Effector CD8-positive, alpha-beta T cell (primary cell): Measurements from ENCODE around the gene RNU6-7.

Experiments
- DNase-seq: peaks from one replicate; lab custom pipeline; 2025; lab: John Stamatoyannopoulos, UW
- total RNA-seq, 4 experiments: gene quantifications; one replicate each; lab custom pipeline; 2026; lab: John Stamatoyannopoulos, UW

Gene RNU6-7
- total RNA-seq, result 0 reads per million in 4 experiments

- peak; percentile 73 for DNase-seq
Measured at GRCh38 chr14:32201816-32202490, at the start of gene RNU6-7. TSS of gene RNU6-7 (plus strand) at chr14:32202045.

- no peak for DNase-seq
Measured at GRCh38 chr14:32166029-32166428, 35.8 kb upstream of the RNU6-7 start.

GRCh38 chr14:32166924-32167323 lies 34.9 kb upstream of the RNU6-7 start:
- DNase-seq, result no peak

- DNase-seq, result no peak
Measured at GRCh38 chr14:32167907-32168306, 33.9 kb upstream of the RNU6-7 start.

GRCh38 chr14:32169191-32169590 lies 32.7 kb upstream of the RNU6-7 start:
- DNase-seq, result no peak

- no peak for DNase-seq
Measured at GRCh38 chr14:32171469-32171868, 30.4 kb upstream of the RNU6-7 start.

GRCh38 chr14:32183151-32184058 lies 18.4 kb upstream of the RNU6-7 start:
- no peak for DNase-seq

GRCh38 chr14:32185097-32185496 lies 16.7 kb upstream of the RNU6-7 start:
- DNase-seq, result no peak

- DNase-seq, result no peak
Measured at GRCh38 chr14:32186248-32186647, 15.6 kb upstream of the RNU6-7 start.

GRCh38 chr14:32189811-32190210 lies 12.0 kb upstream of the RNU6-7 start:
- DNase-seq, result no peak

GRCh38 chr14:32190673-32191072 lies 11.2 kb upstream of the RNU6-7 start:
- no peak for DNase-seq

- DNase-seq, result no peak
Measured at GRCh38 chr14:32192712-32193373, 9.0 kb upstream of the RNU6-7 start.

- no peak for DNase-seq
Measured at GRCh38 chr14:32193532-32193931, 8.3 kb upstream of the RNU6-7 start.

GRCh38 chr14:32195636-32196035 lies 6.2 kb upstream of the RNU6-7 start:
- DNase-seq, result no peak

- DNase-seq, result no peak
Measured at GRCh38 chr14:32197919-32198318, 3.9 kb upstream of the RNU6-7 start.

GRCh38 chr14:32200368-32201192 lies 1.3 kb upstream of the RNU6-7 start:
- DNase-seq, result no peak

- peak; percentile 76 for DNase-seq
Measured at GRCh38 chr14:32201193-32201815, 541 bp upstream of the RNU6-7 start.

- DNase-seq, result no peak
Measured at GRCh38 chr14:32202491-32202997, 699 bp downstream of the RNU6-7 start.

- DNase-seq, result peak; percentile 88
Measured at GRCh38 chr14:32202998-32203882, 1.4 kb downstream of the RNU6-7 start, which contains the start of gene RNU6-8. TSS of gene RNU6-8 (minus strand) at chr14:32203269.

- no peak for DNase-seq
Measured at GRCh38 chr14:32203928-32204357, 2.1 kb downstream of the RNU6-7 start.
